Kidney capillary endothelial cell (primary cell): ENCODE data around the gene TCP1.
A peak's percentile ranks its signal among the peaks of the same experiment; 100 is the strongest.
"Not testable (repeated sequence)": the region's sequence is repeated elsewhere in the genome, so short reads cannot be mapped to it uniquely, and the experiment has no call there.

Experiments used
- DNase-seq: peaks from one replicate; pipeline ENCODE4 v3.0.0-alpha.2; 2018; ENCODE audit warnings: low spot score

The TCP1 gene

GRCh38 chr6:159736908-159737307 lies 52.5 kb downstream of the TCP1 start:
- no peak for DNase-seq

GRCh38 chr6:159733395-159733794 lies 56.0 kb downstream of the TCP1 start:
- DNase-seq = not testable (repeated sequence)

- DNase-seq = not testable (repeated sequence)
Observed at GRCh38 chr6:159732550-159732949, 56.9 kb downstream of the TCP1 start.

- DNase-seq = no peak
Observed at GRCh38 chr6:159730332-159730676, 59.1 kb downstream of the TCP1 start.

GRCh38 chr6:159729598-159730331 lies 59.6 kb downstream of the TCP1 start:
- peak; percentile 7 for DNase-seq

- peak; percentile 37 for DNase-seq
Observed at GRCh38 chr6:159728531-159728964, 60.9 kb downstream of the TCP1 start.
